Smooth muscle cell of the brain vasculature (primary cell): ENCODE data around the gene TRIM59.
"Not testable (repeated sequence)": the region's sequence is repeated elsewhere in the genome, so short reads cannot be mapped to it uniquely, and the experiment has no call there.

Source experiments
- DNase-seq: peaks from one replicate; pipeline ENCODE4 v3.0.0-alpha.2; 2012; ENCODE audit warnings: low read depth, low spot score

The TRIM59 gene

GRCh38 chr3:160455846-160456245 lies 6.3 kb upstream of the TRIM59 start:
- no peak for DNase-seq

- no peak for DNase-seq
Observed at GRCh38 chr3:160454995-160455394, 5.4 kb upstream of the TRIM59 start.

GRCh38 chr3:160452251-160452650 lies 2.7 kb upstream of the TRIM59 start:
- DNase-seq = not testable (repeated sequence)

- DNase-seq = no peak
Observed at GRCh38 chr3:160451602-160452001, 2.0 kb upstream of the TRIM59 start.

- no peak for DNase-seq
Observed at GRCh38 chr3:160450846-160451245, 1.3 kb upstream of the TRIM59 start.

GRCh38 chr3:160448845-160449635 lies 546 bp downstream of the TRIM59 start:
- no peak for DNase-seq

- DNase-seq = no peak
Observed at GRCh38 chr3:160447544-160447943, 2.0 kb downstream of the TRIM59 start.

- no peak for DNase-seq
Observed at GRCh38 chr3:160446522-160447056, 3.0 kb downstream of the TRIM59 start.

GRCh38 chr3:160445854-160446253 lies 3.7 kb downstream of the TRIM59 start:
- no peak for DNase-seq

- DNase-seq = no peak
Observed at GRCh38 chr3:160444411-160444810, 5.2 kb downstream of the TRIM59 start.

- DNase-seq = no peak
Observed at GRCh38 chr3:160440687-160441086, 8.9 kb downstream of the TRIM59 start.

- no peak for DNase-seq
Observed at GRCh38 chr3:160437083-160437455, 12.5 kb downstream of the TRIM59 start.

- no peak for DNase-seq
Observed at GRCh38 chr3:160435747-160436146, 13.8 kb downstream of the TRIM59 start.

GRCh38 chr3:160435095-160435494 lies 14.5 kb downstream of the TRIM59 start:
- no peak for DNase-seq

- DNase-seq = no peak
Observed at GRCh38 chr3:160434071-160434470, 15.5 kb downstream of the TRIM59 start.

GRCh38 chr3:160427832-160428424 lies 21.7 kb downstream of the TRIM59 start:
- no peak for DNase-seq

- DNase-seq = no peak
Observed at GRCh38 chr3:160417311-160417710, 32.3 kb downstream of the TRIM59 start.

GRCh38 chr3:160413613-160414248 lies 35.9 kb downstream of the TRIM59 start:
- peak; percentile 66 for DNase-seq

GRCh38 chr3:160412477-160412876 lies 37.1 kb downstream of the TRIM59 start:
- no peak for DNase-seq

- DNase-seq = no peak
Observed at GRCh38 chr3:160409812-160410610, 39.6 kb downstream of the TRIM59 start.

- DNase-seq = peak; percentile 15
Observed at GRCh38 chr3:160403796-160404470, 45.7 kb downstream of the TRIM59 start.
